LoVo (cell line): ENCODE results near the gene SLX9.
A peak's percentile ranks its signal among the peaks of the same experiment; 100 is the strongest.

Experiments used
- DNase-seq: peaks from one replicate; pipeline ENCODE4 v3.0.0-alpha.2; 2016; ENCODE audit warnings: low spot score

SLX9 gene

GRCh38 chr21:44916965-44917364 lies 22.9 kb upstream of the SLX9 start:
- peak; percentile 36 for DNase-seq

DNA sequence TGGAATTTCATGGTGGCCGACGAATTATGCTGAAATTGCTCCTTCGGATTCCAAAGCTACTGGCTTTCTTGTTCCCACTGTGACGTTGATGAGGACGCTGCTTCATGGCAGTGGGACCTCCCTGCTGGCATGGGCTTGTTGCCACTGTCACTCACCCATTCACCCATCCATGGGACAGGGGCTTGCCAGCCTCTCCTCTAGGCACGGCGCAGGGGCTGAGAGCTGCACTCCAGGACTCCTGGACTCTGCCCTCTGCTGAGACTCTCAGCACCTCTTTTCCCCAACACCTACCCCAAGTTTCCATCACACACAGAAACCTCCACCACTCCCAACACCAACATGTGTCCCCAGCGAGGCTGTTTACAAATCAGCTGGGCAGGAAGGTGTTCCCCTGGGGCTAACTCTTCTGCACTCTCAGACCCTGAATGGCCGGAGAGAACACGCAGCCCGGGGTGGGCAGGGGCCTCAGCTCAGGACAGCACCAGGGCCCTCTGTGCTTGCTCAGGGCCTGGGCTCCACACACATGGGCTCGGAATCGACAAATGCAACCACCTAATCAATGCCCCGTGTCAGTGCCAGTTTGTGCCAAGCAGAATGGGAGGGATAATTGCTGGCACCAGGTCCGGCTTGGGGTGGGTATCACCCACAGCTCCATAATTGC lies 22.3 kb upstream of the SLX9 start:
- DNase-seq: no peak

GRCh38 chr21:44918107-44918470 lies 21.7 kb upstream of the SLX9 start:
- DNase-seq: no peak

DNA sequence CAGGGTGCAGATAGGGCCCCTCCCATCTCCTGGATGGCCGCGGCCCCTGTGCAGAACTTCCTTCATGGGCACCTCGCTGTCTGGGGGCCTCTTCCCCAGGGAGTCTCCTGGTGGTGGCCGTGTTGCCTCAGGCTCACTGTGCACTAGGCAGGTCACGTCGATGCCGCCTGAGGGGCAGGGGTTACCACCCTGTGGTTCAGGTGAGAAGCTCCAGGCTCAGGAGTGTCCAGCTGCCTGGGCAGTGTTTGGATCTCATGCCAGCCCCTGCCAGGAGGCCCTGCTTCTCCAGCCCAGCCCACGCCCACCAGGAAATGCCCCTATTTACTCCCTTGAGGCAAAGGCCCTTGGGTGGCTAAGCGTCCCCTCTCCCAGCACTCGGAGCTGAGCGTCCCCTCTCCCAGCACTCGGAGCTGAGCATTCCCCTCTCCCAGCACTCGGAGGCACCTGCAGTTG lies 21.2 kb upstream of the SLX9 start:
- no peak for DNase-seq

GRCh38 chr21:44919111-44919912 lies 20.5 kb upstream of the SLX9 start:
- no peak for DNase-seq

- no peak for DNase-seq
Measured at GRCh38 chr21:44919913-44920693, 19.7 kb upstream of the SLX9 start.

DNA sequence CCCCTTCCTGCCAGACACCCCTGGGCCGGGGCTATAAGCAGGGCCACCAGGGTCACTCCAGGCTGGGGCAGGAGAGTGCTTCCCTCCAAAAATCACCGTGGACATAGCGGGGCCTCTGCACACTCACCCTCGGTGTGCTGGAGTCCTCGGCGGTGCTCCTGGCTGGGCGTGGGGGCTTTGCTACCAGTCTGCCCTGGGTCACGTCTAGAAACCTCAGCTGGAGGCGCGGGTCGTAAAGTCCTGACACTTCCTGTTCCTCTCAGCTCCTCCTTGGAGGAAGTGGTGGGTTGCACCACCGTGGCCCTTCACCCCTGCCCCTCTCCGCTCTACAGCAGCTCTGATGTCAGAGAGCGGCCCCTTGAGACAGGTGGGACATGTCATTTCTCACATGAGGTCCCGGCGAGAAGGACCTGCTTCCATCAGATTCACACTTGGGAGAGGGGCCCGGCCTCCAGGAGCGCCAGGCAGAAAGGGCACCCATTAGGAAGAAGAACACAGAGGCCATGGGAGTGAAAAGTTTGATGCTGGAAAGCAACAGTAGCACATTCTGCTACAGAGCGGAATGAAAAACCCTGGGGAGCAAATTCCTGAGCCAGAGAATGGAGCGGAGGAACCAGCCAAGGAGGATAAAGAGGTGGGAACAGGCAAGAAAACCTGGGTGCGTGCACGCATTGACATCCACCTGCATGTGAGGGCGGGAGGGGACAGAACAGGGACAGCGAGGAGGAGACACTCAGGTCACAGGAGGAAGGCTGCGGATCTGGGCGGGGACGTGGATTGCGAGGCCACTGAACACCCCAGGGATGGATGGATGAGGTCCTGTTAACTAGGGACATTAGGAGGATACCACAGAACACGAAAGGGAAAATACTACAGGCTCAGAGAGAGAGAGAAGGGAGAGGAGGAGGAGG lies 18.9 kb upstream of the SLX9 start, which contains the start of gene ITGB2:
ITGB2 (minus strand) TSS at position 206 of the 911 bp plus-strand sequence. CDS start 10,117 bp downstream, outside the sequence.
- DNase-seq: no peak

- DNase-seq: no peak
Measured at GRCh38 chr21:44921928-44922327, 17.9 kb upstream of the SLX9 start.

- no peak for DNase-seq
Measured at GRCh38 chr21:44923480-44924084, 16.2 kb upstream of the SLX9 start.

DNA sequence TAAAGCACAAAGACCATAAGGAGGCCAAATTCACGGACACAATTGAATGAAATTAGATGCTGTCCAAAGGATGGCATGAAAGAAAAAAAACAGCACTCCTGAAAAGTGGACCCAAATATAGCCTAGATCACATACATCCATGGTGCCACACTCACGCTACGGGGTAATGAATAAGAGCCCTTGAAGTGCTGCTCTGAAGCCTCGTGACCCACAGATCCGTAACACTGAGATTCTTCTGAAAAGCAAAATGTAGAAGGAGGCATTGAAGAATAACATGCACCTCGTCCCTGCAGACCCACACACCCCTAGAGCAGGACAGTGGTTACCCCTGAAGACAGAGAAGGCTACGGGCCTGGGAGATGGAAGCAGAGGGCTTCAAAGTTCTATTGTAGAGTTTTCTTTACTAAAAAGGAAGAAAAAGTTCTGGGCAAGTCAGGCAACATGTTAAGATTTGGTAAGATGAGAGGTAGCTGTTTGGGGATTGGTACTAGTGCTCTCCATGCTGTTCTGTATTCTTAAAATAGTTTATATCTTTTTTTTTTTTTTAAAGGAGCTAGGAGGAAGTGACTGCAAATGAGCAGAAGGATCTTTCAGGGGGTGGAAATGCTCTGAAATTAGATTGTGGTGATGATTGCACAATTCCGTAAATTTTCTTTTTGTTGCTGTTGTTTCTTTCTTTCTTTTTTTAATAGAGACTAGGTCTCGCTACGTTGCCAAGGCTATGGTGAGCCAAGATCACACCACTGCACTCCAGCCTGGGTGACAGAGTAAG lies 15.0 kb upstream of the SLX9 start:
- no peak for DNase-seq

DNA sequence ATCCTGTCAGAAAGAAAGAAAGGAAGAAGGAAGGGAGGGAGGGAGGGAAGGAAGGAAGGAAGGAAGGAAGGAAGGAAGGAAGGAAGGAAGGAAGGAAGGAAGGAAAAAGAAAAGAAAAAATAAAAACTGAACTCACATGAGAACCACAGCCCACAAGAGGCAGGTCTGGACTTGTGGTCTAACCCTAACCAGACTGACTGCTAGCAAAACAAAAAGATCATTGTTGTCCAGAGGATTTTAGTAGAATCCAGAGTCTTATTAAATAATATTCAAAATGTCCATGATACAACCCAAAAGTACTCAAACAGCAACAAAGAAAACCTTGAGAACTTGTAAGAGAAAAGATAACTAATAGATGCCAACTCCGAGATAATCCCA lies 14.5 kb upstream of the SLX9 start:
- DNase-seq: no peak

GRCh38 chr21:44926331-44927101 lies 13.3 kb upstream of the SLX9 start:
- DNase-seq: no peak

DNA sequence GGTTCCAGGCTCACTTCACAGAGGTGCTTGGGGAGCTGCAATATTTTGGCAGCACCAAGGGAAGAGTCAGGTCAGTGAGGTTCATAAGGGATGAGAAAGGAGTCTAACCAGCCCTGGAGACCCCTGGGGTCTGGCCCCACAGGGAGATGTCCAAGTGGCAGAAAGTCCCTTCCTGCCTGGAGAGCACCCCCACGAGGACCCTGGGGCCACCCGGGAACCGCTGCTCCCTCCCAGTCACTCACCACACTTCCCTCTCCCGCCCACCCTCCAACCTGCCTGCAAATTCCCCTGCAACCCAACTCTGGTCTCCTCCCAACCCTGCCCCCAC lies 12.6 kb upstream of the SLX9 start:
- no peak for DNase-seq

DNA sequence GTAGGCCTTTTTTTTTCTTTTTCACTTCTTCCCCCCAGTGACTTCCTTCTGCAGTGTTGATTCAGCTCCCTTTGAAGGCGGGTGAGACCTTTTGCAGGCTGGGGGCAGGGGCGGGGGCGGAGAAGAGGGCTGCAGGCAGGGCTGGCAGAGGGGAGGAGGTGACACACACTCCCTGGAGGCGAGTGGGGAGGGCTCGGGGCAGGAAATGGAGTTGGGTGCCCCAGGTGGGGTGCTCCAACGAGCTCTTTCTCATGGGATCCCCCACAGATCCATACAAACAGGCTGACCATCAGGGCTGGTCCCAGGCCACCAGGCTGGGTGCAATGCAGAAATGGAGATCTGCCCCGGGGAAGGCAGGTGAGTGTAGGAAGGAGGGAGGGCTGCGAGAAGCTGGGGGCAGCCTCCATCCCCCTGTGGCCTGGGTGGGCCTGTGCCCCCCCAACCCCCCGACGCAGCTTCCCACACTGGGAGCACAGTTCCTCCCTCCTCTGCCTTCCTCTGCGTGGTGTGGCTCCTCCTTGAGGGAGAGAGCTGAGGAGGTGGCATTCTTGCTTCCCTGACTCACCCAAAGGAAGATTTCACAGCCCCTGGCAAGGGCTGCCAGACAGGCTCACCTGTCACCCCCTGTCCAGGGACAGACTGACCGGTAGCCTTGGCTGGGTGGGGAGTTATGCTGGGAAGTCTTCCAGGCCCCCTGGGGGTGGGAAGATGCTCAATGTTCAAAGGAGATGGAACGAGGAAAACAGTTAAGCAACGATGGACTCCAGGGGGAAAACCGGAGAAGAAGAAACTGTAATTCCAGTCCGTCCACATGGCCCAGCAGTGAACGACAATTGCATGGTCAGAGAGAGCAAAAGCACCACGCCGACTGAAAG lies 12.0 kb upstream of the SLX9 start:
- DNase-seq: peak; percentile 64

GRCh38 chr21:44928500-44929241 lies 11.2 kb upstream of the SLX9 start:
- peak; percentile 26 for DNase-seq

- no peak for DNase-seq
Measured at GRCh38 chr21:44929242-44929798, 10.5 kb upstream of the SLX9 start.

- no peak for DNase-seq
Measured at GRCh38 chr21:44929799-44930542, 9.9 kb upstream of the SLX9 start.
